ENCODE measurements around the gene IL1R1. TPM values are rescaled to one million over a fixed set of nuclear protein-coding genes. Genes with fewer than 3 reads are reported as not detected.

Gene IL1R1, protein sequence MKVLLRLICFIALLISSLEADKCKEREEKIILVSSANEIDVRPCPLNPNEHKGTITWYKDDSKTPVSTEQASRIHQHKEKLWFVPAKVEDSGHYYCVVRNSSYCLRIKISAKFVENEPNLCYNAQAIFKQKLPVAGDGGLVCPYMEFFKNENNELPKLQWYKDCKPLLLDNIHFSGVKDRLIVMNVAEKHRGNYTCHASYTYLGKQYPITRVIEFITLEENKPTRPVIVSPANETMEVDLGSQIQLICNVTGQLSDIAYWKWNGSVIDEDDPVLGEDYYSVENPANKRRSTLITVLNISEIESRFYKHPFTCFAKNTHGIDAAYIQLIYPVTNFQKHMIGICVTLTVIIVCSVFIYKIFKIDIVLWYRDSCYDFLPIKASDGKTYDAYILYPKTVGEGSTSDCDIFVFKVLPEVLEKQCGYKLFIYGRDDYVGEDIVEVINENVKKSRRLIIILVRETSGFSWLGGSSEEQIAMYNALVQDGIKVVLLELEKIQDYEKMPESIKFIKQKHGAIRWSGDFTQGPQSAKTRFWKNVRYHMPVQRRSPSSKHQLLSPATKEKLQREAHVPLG
- total RNA-seq = 100 to 1,000 TPM in 1 of 4 donors, 10 to 100 TPM in 3; 41.5 to 157 (median 56.6) TPM

DNA sequence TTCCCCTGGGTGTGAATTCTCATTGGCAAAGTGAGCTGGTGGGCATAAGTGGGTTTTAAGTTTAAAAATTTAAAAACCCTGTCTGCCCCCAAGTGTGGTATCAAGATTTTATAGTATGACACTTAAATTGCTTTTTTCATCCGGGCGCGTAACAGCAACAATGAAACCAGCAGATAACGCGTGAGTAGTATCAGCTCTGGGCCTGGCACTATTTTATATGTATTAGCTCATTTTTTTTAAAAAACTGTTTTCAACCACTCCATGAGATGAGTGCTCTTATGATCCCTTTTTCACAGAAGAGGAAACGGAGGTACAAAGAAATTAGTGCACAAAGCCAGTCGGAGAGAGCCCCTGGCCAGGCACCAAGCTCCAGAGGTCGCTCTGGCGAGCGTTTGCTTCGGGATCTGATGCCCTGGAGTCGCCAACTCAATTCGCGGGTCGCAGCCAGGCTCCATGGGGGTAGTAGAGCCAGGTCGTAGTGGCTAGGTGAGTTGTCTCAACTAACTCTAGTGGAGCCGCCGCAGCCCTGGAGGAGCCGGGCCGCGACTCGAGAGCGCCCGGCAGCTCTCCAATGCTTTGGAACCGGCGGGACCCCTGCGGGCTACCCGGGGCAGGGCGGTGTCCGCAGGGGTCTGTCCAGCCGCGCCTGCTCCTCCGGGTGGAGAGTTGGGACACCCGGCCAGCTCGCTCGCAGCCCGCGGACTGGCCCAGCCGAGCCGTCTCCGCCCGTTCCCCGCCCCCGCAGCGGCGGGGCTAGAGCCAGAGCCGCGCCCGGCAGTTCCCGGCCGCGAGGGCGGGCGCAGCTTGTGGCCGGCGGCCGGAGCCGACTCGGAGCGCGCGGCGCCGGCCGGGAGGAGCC lies at the start of gene IL1R1:
Gene IL1R1, plus strand, starts transcription at position 777 of the 859 bp plus-strand sequence. CDS start 14,979 bp downstream, outside the sequence.
- TF ChIP-seq, protein P1, sequence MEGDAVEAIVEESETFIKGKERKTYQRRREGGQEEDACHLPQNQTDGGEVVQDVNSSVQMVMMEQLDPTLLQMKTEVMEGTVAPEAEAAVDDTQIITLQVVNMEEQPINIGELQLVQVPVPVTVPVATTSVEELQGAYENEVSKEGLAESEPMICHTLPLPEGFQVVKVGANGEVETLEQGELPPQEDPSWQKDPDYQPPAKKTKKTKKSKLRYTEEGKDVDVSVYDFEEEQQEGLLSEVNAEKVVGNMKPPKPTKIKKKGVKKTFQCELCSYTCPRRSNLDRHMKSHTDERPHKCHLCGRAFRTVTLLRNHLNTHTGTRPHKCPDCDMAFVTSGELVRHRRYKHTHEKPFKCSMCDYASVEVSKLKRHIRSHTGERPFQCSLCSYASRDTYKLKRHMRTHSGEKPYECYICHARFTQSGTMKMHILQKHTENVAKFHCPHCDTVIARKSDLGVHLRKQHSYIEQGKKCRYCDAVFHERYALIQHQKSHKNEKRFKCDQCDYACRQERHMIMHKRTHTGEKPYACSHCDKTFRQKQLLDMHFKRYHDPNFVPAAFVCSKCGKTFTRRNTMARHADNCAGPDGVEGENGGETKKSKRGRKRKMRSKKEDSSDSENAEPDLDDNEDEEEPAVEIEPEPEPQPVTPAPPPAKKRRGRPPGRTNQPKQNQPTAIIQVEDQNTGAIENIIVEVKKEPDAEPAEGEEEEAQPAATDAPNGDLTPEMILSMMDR (IDR thresholded peaks at IDR 0.05) = no peak
- TF ChIP-seq POLR2A (IDR thresholded peaks at IDR 0.05; ENCODE audit: low read depth) (peak; percentile 61), POLR2AphosphoS5 (IDR thresholded peaks at IDR 0.05) (peak; percentile 53 to 77), EP300 (IDR thresholded peaks at IDR 0.05) (no peak)
- DNase-seq (ENCODE audit: extremely low spot score) = no peak
- intact Hi-C loops (cut with DNase I) = loop anchor here (5.0 kb wide), 1 partner anchor 80 kb away; no protein-coding TSS in a partner anchor

DNA sequence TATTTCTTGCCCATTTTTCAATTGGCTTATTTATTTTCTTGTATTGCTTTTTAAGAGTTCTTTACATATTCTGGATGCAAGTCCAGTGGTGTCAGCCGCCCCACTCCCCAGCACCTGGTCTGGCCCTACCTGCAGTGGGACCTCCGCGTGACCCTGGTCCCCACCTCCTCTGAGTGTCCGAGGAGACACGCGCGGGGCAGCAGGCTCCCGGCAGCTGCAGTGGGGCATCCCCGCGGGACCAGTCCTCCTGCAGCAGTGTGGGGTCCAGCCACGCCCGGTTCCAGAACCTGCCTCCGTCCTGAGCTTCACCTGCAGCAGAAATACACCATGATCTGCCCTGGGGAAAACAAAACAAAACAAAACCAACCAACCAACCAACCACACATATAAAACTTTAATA lies 48.9 kb upstream of the IL1R1 start:
- H3K27ac ChIP-seq (replicated peaks in 1 of 4) = no peak overlapping the region
- intact Hi-C loops (cut with DNase I) = no loop called here
- no peaks in the 10 kb centered on the region for H3K9me3 ChIP-seq
- no peak overlapping the region for H3K4me3 ChIP-seq
- H3K27me3 ChIP-seq = no peaks in the 10 kb centered on the region
- TF ChIP-seq EP300 (IDR thresholded peaks at IDR 0.05) (no peak), POLR2AphosphoS5 (IDR thresholded peaks at IDR 0.05) (no peak), POLR2A (IDR thresholded peaks at IDR 0.05; ENCODE audit: low read depth) (no peak)
- TF ChIP-seq, protein P1 (IDR thresholded peaks at IDR 0.05) = no peak
- DNase-seq (ENCODE audit: extremely low spot score) = no peak
- 95% methylated on average over 12 of the region's 13 CpGs for WGBS
- H3K4me1 ChIP-seq = no peaks in the 10 kb centered on the region
- no peaks in the 10 kb centered on the region for H3K36me3 ChIP-seq

More for the DNA sequence above, at the start of gene IL1R1:
- Histone ChIP-seq H3K9me3 (peaks cover 0 to 25% (median 14%) of the 10 kb centered on the region in 4 donors), H3K4me3 (peak within 1 kb of the TSS; percentile 66 to 80 (median 70)), H3K4me1 (peaks cover 5 to 41% (median 27%) of the 10 kb centered on the region in 4 donors), H3K36me3 (peaks cover 0 to 12% (median 6%) of the 10 kb centered on the region in 4 donors), H3K27me3 (no peaks in the 10 kb centered on the region), H3K27ac (replicated peaks in 1 of 4) (peak within 1 kb of the TSS; percentile 84 to 94 (median 88))
- WGBS = 15% methylated on average over 19 of the region's 65 CpGs

DNA sequence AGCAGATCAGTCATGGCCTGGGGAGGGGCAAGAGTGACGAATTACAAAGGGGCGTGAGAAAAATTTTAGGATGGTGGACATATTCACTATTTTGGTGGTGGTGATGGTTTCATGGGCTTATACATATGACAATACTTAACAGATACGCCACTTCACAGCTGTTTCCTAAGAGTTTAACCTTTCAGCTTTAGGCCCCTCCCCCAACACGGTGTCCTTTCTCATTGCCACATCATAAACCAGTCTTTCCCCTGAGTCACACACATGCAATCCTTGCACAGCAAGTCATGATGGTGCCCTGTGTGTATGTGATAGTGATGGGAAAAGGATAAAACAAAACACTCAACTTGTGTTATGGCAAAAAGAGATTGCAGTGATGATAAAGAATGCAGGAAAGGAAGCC lies 47.6 kb upstream of the IL1R1 start:
- WGBS = 83% methylated on average over 4 of the region's 4 CpGs
- Histone ChIP-seq H3K4me1 (no peaks in the 10 kb centered on the region), H3K9me3 (no peaks in the 10 kb centered on the region), H3K27ac (replicated peaks in 1 of 4) (no peak overlapping the region), H3K36me3 (no peaks in the 10 kb centered on the region), H3K27me3 (no peaks in the 10 kb centered on the region), H3K4me3 (no peak overlapping the region)
- TF ChIP-seq EP300 (IDR thresholded peaks at IDR 0.05) = no peak
- TF ChIP-seq, protein P1 (IDR thresholded peaks at IDR 0.05) = no peak
- TF ChIP-seq POLR2AphosphoS5 (IDR thresholded peaks at IDR 0.05) = no peak
- no peak for TF ChIP-seq POLR2A (IDR thresholded peaks at IDR 0.05; ENCODE audit: low read depth)
- DNase-seq (ENCODE audit: extremely low spot score) = no peak
- intact Hi-C loops (cut with DNase I) = no loop called here

DNA sequence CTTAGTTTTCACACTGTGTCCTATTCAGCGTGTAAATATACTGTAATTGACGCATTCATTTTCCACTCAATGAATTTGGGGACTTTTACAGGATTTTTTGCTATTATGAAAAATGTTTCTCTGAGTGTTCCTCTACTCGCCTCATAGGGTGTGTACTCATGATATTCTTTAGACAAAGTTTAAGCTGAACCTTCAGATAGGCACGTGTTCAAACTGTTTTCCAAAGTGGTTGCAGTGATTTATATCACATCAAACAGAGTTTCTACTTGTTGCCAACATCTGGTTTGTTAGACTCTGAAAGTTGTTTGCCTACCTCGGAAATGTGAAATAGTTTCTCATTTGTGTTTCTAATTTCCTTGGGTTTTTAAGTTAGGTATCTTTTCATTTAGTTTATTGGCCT lies 46.4 kb upstream of the IL1R1 start:
- no peak overlapping the region for H3K4me3 ChIP-seq
- H3K36me3 ChIP-seq = no peaks in the 10 kb centered on the region
- TF ChIP-seq POLR2AphosphoS5 (IDR thresholded peaks at IDR 0.05) = no peak
- no peak for TF ChIP-seq EP300 (IDR thresholded peaks at IDR 0.05)
- no peak for TF ChIP-seq POLR2A (IDR thresholded peaks at IDR 0.05; ENCODE audit: low read depth)
- TF ChIP-seq, protein P1 (IDR thresholded peaks at IDR 0.05) = no peak
- 85% methylated on average over 5 of the region's 5 CpGs for WGBS
- H3K9me3 ChIP-seq = no peaks in the 10 kb centered on the region
- no peak for DNase-seq (ENCODE audit: extremely low spot score)
- intact Hi-C loops (cut with DNase I) = no loop called here
- no peaks in the 10 kb centered on the region for H3K27me3 ChIP-seq
- H3K4me1 ChIP-seq = no peaks in the 10 kb centered on the region
- H3K27ac ChIP-seq (replicated peaks in 1 of 4) = no peak overlapping the region

Measured in esophagus muscularis mucosa (tissue), 4 donors.